Measurements from ENCODE around the gene FAM9C.

GRCh38 chrX:13080128-13080795 is 35.8 kb upstream of the FAM9C start:
- TF ChIP-seq POLR2A (IDR thresholded peaks at IDR 0.05) (no peak), CTCF (IDR thresholded peaks at IDR 0.05) (no peak)
